HG03378 (cell line): Measurements from ENCODE around the gene UBE3D.
"Not testable (repeated sequence)": the region's sequence is repeated elsewhere in the genome, so short reads cannot be mapped to it uniquely, and the experiment has no call there.

Experiments used
- ATAC-seq: cut with Tn5 transposase; IDR thresholded peaks from one replicate; pipeline ENCODE4 v1.9.1; 2021; ENCODE audit warnings: mild to moderate bottlenecking, moderate library complexity; ENCODE audit not compliant: unreplicated experiment

UBE3D gene

DNA sequence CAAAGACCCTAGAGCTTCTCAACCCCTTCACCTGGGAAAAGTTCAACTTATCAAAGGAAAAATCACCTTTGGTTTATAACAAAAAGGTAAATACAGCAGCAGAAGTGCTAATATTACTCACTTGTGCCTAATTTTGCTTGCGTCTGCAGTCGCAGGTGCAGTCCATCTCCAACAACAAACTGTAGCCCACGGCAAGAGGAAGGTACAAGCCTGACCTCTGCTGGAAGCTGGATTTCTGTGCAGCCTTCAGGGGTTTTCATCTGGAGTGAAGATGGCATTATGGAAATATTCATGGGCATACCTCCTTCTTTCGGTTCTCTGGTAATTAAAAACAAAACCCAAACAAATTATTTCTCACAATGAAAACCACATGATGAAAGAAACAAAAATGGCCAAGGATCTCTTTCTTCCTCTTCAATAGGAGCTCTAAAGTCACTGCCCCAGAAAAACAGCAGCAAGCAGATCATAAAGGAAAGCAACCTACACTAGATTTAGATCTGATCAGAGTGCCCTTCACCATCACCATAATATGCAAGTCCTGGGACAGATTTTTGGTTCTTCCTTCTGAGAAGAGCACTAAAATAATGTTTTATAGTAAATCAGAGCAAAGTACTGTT is 7.8 kb downstream of the UBE3D start:
- ATAC-seq: peak; percentile 69

- ATAC-seq: peak; percentile 42
Observed at GRCh38 chr6:83055366-83055964, 10.2 kb downstream of the UBE3D start.

DNA sequence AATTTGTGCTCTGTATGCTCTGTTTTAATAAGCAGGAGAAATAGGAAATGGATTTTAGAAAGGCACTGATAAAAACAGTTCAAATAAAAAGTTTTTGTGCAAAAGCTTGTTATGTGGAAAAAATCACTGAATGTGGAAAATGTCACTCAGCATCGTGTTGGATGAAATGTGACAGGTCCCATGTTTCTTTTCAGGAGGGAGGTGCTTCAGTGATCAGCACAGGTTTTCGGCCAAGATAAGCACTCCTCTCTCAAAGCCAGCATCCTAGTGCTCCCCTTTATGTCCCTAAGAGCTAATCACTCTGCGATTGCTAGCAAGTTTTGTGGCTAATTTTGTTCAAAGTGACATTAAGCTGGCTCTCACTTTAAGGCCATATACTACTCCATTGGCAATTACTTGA is 12.0 kb downstream of the UBE3D start:
- ATAC-seq: no peak

- ATAC-seq: no peak
Observed at GRCh38 chr6:83051377-83052172, 14.1 kb downstream of the UBE3D start.

- no peak for ATAC-seq
Observed at GRCh38 chr6:83047065-83047754, 18.4 kb downstream of the UBE3D start.

DNA sequence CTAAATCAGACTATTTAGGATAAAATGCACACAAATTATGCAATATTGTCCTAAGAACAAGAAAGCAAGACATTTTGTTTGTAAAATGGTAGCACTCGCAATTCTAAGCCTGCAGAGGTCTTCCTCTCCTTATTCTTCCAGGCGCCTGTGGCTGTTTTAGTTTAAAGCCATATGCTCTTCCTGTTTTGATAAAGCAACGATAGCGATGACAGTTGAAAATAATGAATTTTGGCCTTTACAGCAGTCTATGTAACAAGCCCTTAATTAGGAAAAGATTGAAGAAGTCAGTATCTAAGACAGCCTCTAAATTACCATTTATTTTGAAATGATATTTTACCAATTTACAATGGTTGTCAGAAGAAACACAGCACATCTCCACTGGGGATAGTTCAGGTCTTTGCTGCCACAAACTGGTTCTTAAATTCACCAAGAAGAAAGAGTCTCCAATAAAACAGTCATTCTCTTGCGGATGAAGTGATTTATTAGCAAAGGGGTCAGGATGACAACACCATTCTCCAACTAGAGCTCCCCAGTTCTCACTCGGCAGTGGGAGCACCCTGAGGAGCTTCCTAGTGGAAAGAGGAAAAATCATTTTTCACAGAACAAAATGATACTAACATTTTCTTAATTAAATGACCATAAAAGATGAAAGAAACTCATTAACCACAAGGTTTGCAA is 21.4 kb downstream of the UBE3D start:
- ATAC-seq: no peak

- no peak for ATAC-seq
Observed at GRCh38 chr6:83042467-83043053, 23.1 kb downstream of the UBE3D start.

GRCh38 chr6:83038246-83038645 is 27.4 kb downstream of the UBE3D start:
- ATAC-seq: no peak

GRCh38 chr6:83031689-83032088 is 34.0 kb downstream of the UBE3D start:
- no peak for ATAC-seq

DNA sequence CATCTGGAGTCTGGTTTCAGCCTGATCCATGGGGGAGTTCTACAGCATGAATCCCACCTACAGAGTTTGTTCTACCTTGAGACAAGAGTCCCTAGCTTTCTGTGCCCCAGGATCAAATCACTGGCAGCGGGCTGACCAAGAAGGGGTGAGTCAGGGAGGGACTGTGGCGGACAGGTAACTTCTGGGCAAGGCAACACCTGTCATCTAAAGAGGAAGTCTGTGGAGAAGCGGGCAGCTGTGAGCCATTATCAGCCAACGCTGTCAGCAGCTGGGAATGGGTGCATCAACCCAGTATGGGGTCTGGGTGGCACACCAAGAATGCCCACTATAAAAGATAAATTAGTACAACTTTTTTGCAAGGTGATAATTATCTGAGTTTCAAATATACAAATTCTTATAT is 45.9 kb downstream of the UBE3D start:
- ATAC-seq: no peak

- not testable (repeated sequence) for ATAC-seq
Observed at GRCh38 chr6:83011131-83011530, 54.5 kb downstream of the UBE3D start.

- no peak for ATAC-seq
Observed at GRCh38 chr6:83008626-83009025, 57.0 kb downstream of the UBE3D start.

DNA sequence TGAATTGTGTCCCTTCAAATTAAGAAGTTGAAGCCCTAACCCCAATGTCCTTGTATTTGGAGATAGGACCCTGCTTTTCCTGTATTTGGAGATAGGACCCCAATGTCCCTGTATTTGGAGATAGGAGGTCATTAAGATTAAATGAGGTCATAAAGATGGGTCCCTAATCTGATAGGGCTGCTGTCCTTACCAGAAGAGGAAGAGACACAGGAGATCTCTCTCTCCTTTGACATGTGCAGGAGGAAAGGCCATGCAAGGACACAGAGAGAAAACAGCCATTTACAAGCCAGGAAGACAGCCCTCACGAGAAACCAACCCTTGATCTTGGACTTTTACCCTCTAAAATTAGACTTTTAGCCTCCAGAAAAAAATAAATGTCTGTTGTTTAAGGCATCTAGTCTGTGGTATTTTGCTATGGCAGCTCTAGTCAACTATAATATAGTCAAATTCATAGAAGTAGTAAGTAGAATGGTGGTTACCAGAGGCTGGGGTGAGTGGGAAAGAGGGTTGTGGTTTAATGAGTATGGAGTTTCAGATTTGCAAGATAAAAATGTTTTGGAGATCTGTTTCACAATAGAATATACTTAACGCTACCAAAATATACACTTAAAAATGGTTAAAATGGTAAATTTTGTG is 59.3 kb downstream of the UBE3D start:
- no peak for ATAC-seq

DNA sequence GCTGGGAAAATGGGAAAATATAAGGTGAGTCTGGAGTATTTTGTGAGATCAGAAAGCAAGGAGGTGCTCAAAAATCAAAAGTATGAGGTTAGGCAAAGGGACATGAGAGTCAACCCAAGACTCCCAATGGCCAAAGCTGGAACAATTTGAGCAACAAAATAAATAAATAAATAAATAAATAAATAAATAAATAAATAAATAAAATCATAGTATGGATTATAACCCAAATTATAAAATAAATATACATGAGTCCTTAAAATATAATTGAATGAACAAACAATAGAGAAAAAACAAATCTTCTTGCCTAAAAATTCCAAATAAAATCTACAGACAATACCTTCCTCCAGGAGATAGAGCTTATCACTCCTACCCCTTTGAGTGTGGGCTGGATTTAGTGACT is 69.5 kb downstream of the UBE3D start:
- ATAC-seq: no peak

DNA sequence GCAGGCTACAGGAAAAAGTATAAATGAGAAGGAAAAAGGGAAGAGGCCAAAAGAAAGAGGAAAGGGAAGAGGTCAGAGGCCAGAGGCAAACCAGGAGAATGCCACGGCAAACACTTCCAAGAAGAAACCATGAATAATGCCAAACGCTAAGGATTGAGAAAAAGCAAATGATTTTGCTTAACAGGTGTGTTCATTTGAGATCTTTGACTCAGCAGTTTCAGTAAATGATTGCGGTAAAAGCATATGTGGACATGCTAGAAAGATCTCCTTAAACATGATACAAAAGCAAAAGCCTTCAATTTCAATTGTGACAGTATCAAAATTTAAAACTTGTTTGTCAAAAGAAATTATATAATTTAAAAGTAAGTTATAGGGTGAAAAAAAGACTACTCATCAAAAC is 70.6 kb downstream of the UBE3D start:
- ATAC-seq: no peak

DNA sequence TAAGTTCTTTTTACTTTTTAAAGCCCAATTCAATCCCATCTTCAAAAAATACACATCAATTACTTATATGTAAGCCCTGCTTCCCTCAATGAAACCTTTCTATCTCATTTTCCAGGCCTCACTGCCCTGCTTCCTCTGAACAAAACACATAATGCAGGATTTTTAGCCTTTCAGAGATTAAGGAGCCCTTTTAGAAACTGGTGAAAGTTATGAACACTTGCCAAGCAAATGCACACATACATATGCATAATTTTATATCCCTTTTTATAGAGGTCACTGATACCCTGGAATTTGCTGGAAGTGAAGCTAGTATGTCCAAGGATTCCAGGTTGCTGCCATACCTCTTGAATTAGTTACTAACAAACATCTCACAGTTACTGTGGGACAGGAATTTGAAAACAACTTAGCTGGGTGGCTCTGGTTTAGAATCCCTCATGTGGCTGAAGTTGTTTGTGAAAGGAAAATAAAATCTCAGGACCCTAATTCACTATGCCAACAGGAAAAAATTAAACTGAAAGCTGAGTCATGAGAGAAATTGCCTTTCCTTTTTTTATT is 75.8 kb downstream of the UBE3D start:
- no peak for ATAC-seq

- ATAC-seq: no peak
Observed at GRCh38 chr6:82988930-82989351, 76.7 kb downstream of the UBE3D start.

DNA sequence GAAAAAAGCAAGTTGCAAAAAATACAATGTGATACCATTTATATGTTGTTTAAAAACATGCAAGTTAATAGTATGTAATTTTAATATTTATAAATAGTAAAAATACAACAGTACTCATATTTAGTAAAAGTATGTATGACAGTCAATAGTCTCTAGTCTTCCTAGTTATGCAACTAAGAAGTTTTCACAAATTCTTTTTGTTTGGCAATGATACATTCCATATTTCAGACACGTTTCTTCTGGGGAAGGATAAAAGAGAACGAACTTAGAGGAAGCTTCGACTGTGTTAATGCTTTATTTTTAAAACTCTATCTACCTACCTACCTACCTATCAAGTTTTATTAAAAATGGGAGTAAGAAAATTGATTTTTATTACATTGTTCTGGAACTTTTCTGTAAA is 77.7 kb downstream of the UBE3D start:
- no peak for ATAC-seq

- ATAC-seq: no peak
Observed at GRCh38 chr6:82987416-82987815, 78.2 kb downstream of the UBE3D start.

- no peak for ATAC-seq
Observed at GRCh38 chr6:82984720-82985119, 80.9 kb downstream of the UBE3D start.
